Liver (tissue), 9 donors: ENCODE results near the gene THSD4. TPM values are rescaled to one million over a fixed set of nuclear protein-coding genes. Genes with fewer than 3 reads are reported as not detected.

Experiments
- DNase-seq: peaks from one replicate; pipeline ENCODE4 v3.0.0-alpha.2; 2017; ENCODE audit warnings: low spot score
- H3K27ac ChIP-seq, 2 donors: one replicate each; pipeline ENCODE4 v1.7.0; 2013; ENCODE audit warnings: inconsistent platforms in 2 of 2, low read length in 2 of 2, control low read depth in 1 of 2, low read depth in 1 of 2, mild to moderate bottlenecking in 1 of 2
- H3K27me3 ChIP-seq, 4 donors: one replicate each; pipeline versions ENCODE4 v1.6.1 to v1.7.0; 2013; ENCODE audit warnings: low read length in 3 of 4, inconsistent platforms in 1 of 4, mild to moderate bottlenecking in 1 of 4, moderate library complexity in 1 of 4; ENCODE audit not compliant: control insufficient read depth in 4 of 4, insufficient read depth in 4 of 4
- H3K36me3 ChIP-seq, 4 donors: one replicate each; pipeline versions ENCODE4 v1.6.1 to v1.7.0; 2013; ENCODE audit warnings: low read length in 3 of 4, mild to moderate bottlenecking in 3 of 4, low read depth in 1 of 4, moderate library complexity in 1 of 4; ENCODE audit not compliant: control insufficient read depth in 4 of 4, insufficient read depth in 3 of 4
- H3K4me1 ChIP-seq, 4 donors: one replicate each; pipeline versions ENCODE4 v1.6.1 to v1.7.0; 2013; ENCODE audit warnings: low read length in 3 of 4, mild to moderate bottlenecking in 3 of 4, moderate library complexity in 1 of 4; ENCODE audit not compliant: control insufficient read depth in 4 of 4, insufficient read depth in 4 of 4
- H3K4me3 ChIP-seq, 3 donors: one replicate each; pipeline versions ENCODE4 v1.6.1 to v1.7.0; 2013; ENCODE audit warnings: low read length in 3 of 3, control low read depth in 1 of 3, low read depth in 1 of 3, mild to moderate bottlenecking in 1 of 3
- H3K9ac ChIP-seq, 2 donors: one replicate each; pipeline ENCODE4 v1.7.0; 2013; ENCODE audit warnings: low read length in 2 of 2, mild to moderate bottlenecking in 2 of 2, moderate library complexity in 2 of 2, control low read depth in 1 of 2, low read depth in 1 of 2
- H3K9me3 ChIP-seq, 4 donors: one replicate each; pipeline versions ENCODE4 v1.6.1 to v1.7.0; 2013; ENCODE audit warnings: low read length in 3 of 4; ENCODE audit not compliant: control insufficient read depth in 4 of 4
- CTCF ChIP-seq: fragments of 150-350 bp; IDR thresholded peaks from 2 replicates; pipeline ENCODE4 v1.5.1; 2017; ENCODE audit warnings: improper control_type of control experiment, low read depth, low read length; ENCODE audit not compliant: missing input control
- EGR1 ChIP-seq, 2 donors: IDR thresholded peaks; 2 replicates each; pipeline ENCODE4 v1.6.1; 2016 to 2018; ENCODE audit warnings: antibody characterized with exemption in 2 of 2, low read depth in 2 of 2
- FOXA1 ChIP-seq: IDR thresholded peaks from 2 replicates; pipeline ENCODE4 v1.6.1; 2016; ENCODE audit warnings: antibody characterized with exemption
- FOXA2 ChIP-seq: IDR thresholded peaks from 2 replicates; pipeline ENCODE4 v1.6.1; 2016; ENCODE audit warnings: antibody characterized with exemption
- HNF4A ChIP-seq, 2 donors: conservative IDR thresholded peaks; 2 replicates each; pipeline ENCODE4 v1.6.1; 2016; ENCODE audit warnings: antibody characterized with exemption in 2 of 2, mild to moderate bottlenecking in 2 of 2
- HNF4G ChIP-seq: IDR thresholded peaks from 2 replicates; pipeline ENCODE4 v1.6.1; 2016; ENCODE audit warnings: antibody characterized with exemption
- JUND ChIP-seq, 2 donors: IDR thresholded peaks; 2 replicates each; pipeline ENCODE4 v1.6.1; 2016; ENCODE audit warnings: antibody characterized with exemption in 2 of 2
- MAX ChIP-seq: IDR thresholded peaks from 2 replicates; pipeline ENCODE4 v1.6.1; 2016; ENCODE audit warnings: antibody characterized with exemption
- NR2F2 ChIP-seq: IDR thresholded peaks from 2 replicates; pipeline ENCODE4 v1.6.1; 2016; ENCODE audit warnings: antibody characterized with exemption
- RAD21 ChIP-seq, 2 donors: IDR thresholded peaks; 2 replicates each; pipeline ENCODE4 v1.6.1; 2016; ENCODE audit warnings: antibody characterized with exemption in 2 of 2, mild to moderate bottlenecking in 2 of 2
- SP1 ChIP-seq: IDR thresholded peaks from 2 replicates; pipeline ENCODE4 v1.6.1; 2018; ENCODE audit warnings: antibody characterized with exemption, mild to moderate bottlenecking
- TAF1 ChIP-seq: conservative IDR thresholded peaks from 2 replicates; pipeline ENCODE4 v1.6.1; 2016; ENCODE audit warnings: antibody characterized with exemption, mild to moderate bottlenecking
- YY1 ChIP-seq: IDR thresholded peaks from 2 replicates; pipeline ENCODE4 v1.6.1; 2016; ENCODE audit warnings: antibody characterized with exemption, mild to moderate bottlenecking
- WGBS: extraction: QIAGEN DNeasy Blood & Tissue Kit; methylation state at CpG from one replicate; pipeline ENCODE4 v1.1.7; 2013; 5-methylcytosine and 5-hydroxymethylcytosine counted together
- polyA plus RNA-seq, 2 donors: library from polyadenylated mRNA; stranded (reverse) in 1 of 2; unstranded in 1 of 2; fragments of 200-250 nt in 1 of 2; fragments of >200 nt in 1 of 2; fragmentation: Nextera tagmentation in 1 of 2; extraction: Ambion mirVana in 1 of 2; gene quantifications; one replicate each; pipeline versions ENCODE4 v1.2.1 to v1.2.3, GENCODE V29; 2013 to 2015
- total RNA-seq, 2 donors: library from RNA; depleted of rRNA; stranded (reverse); fragments of >200 nt; gene quantifications; one replicate each; pipeline ENCODE4 v1.2.3, GENCODE V29; 2014
- TF ChIP-seq, protein P1 (sequence below): IDR thresholded peaks from 2 replicates; pipeline ENCODE4 v1.6.1; 2016; ENCODE audit warnings: antibody characterized with exemption, mild to moderate bottlenecking
- TF ChIP-seq, protein P2 (sequence below): IDR thresholded peaks from 2 replicates; pipeline ENCODE4 v1.6.1; 2016; ENCODE audit warnings: antibody characterized with exemption
- TF ChIP-seq, protein P3 (sequence below): IDR thresholded peaks from 2 replicates; pipeline ENCODE4 v1.6.1; 2016; ENCODE audit warnings: antibody characterized with exemption
- donor health status: healthy.
- donor health status: healthy.
- donor health status: healthy.
- donor health status: healthy.
- donor health status: healthy.

THSD4 gene
- total and polyA plus RNA-seq, 4 donors, result 0.23 to 11.5 (median 1.9) TPM

DNA sequence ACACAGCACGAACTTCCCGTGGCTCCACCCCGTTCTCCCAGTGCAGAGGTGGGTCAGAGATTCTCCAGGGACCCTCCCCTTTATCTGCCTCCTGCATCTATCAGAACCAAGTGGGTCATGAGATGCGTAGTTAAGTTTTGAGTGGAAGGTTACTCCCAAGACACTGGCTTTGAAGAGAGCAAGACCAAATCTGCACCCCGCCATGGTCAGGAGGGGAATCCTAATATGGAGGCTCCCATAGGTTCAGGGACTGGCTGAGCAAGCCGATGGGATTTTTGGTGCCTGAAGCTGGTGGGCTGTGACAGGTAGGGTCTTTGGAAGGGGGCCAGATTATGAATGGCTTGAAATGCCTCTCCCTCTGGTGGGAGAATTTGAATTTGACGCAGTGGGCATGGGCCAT, 488.1 kb downstream of the THSD4 start:
- H3K9me3 ChIP-seq, result no peaks in the 10 kb centered on the region
- 67% methylated on average over 7 of the region's 7 CpGs for WGBS
- no peaks in the 10 kb centered on the region for H3K27me3 ChIP-seq
- no peak overlapping the region for H3K9ac ChIP-seq
- no peak overlapping the region for H3K4me3 ChIP-seq
- H3K4me1 ChIP-seq, result no peaks in the 10 kb centered on the region
- no peak overlapping the region for H3K27ac ChIP-seq
- no peaks in the 10 kb centered on the region for H3K36me3 ChIP-seq
- TF ChIP-seq EGR1 (IDR thresholded peaks at IDR 0.05; ENCODE audit: low read depth in 2 of 2), result no peak
- no peak for TF ChIP-seq HNF4A (conservative IDR thresholded peaks at IDR 0.05)
- no peak for TF ChIP-seq YY1
- no peak for TF ChIP-seq NR2F2
- TF ChIP-seq, protein P1, sequence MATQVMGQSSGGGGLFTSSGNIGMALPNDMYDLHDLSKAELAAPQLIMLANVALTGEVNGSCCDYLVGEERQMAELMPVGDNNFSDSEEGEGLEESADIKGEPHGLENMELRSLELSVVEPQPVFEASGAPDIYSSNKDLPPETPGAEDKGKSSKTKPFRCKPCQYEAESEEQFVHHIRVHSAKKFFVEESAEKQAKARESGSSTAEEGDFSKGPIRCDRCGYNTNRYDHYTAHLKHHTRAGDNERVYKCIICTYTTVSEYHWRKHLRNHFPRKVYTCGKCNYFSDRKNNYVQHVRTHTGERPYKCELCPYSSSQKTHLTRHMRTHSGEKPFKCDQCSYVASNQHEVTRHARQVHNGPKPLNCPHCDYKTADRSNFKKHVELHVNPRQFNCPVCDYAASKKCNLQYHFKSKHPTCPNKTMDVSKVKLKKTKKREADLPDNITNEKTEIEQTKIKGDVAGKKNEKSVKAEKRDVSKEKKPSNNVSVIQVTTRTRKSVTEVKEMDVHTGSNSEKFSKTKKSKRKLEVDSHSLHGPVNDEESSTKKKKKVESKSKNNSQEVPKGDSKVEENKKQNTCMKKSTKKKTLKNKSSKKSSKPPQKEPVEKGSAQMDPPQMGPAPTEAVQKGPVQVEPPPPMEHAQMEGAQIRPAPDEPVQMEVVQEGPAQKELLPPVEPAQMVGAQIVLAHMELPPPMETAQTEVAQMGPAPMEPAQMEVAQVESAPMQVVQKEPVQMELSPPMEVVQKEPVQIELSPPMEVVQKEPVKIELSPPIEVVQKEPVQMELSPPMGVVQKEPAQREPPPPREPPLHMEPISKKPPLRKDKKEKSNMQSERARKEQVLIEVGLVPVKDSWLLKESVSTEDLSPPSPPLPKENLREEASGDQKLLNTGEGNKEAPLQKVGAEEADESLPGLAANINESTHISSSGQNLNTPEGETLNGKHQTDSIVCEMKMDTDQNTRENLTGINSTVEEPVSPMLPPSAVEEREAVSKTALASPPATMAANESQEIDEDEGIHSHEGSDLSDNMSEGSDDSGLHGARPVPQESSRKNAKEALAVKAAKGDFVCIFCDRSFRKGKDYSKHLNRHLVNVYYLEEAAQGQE, result no peak
- TF ChIP-seq CTCF, result no peak
- TF ChIP-seq, protein P2, sequence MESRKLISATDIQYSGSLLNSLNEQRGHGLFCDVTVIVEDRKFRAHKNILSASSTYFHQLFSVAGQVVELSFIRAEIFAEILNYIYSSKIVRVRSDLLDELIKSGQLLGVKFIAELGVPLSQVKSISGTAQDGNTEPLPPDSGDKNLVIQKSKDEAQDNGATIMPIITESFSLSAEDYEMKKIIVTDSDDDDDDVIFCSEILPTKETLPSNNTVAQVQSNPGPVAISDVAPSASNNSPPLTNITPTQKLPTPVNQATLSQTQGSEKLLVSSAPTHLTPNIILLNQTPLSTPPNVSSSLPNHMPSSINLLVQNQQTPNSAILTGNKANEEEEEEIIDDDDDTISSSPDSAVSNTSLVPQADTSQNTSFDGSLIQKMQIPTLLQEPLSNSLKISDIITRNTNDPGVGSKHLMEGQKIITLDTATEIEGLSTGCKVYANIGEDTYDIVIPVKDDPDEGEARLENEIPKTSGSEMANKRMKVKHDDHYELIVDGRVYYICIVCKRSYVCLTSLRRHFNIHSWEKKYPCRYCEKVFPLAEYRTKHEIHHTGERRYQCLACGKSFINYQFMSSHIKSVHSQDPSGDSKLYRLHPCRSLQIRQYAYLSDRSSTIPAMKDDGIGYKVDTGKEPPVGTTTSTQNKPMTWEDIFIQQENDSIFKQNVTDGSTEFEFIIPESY, result no peak
- TF ChIP-seq FOXA1, result no peak
- DNase-seq, result no peak

DNA sequence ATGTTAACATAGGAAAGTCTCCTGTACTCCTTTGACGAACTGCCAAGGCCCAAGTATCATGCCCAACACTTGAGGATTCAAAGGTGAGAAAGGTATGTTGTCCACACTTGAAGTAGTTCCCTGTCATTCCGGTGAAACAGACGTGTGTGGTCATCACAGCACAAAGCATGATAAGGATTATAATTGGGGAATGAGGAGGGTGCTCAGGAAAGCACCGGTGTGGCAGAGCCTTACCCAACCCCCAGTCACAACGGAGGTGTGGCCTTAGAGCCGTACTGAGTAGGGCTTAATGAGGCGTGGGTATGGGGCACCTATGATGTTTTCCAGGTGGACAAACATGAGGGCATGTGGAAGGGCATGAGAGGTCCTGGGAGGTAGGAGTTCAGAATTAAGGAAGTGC, 492.1 kb downstream of the THSD4 start:
- H3K4me3 ChIP-seq, result no peak overlapping the region
- no peak overlapping the region for H3K27ac ChIP-seq
- no peaks in the 10 kb centered on the region for H3K36me3 ChIP-seq
- no peak for DNase-seq
- H3K4me1 ChIP-seq, result peaks cover 0 to 20% (median 18%) of the 10 kb centered on the region in 4 donors
- no peaks in the 10 kb centered on the region for H3K27me3 ChIP-seq
- no peaks in the 10 kb centered on the region for H3K9me3 ChIP-seq
- no peak overlapping the region for H3K9ac ChIP-seq
- no peak for TF ChIP-seq HNF4A (conservative IDR thresholded peaks at IDR 0.05)
- no peak for TF ChIP-seq FOXA1
- TF ChIP-seq RAD21 (IDR thresholded peaks at IDR 0.05), result no peak
- TF ChIP-seq JUND (IDR thresholded peaks at IDR 0.05), result no peak
- TF ChIP-seq HNF4G, result no peak
- no peak for TF ChIP-seq TAF1
- TF ChIP-seq, protein P3, sequence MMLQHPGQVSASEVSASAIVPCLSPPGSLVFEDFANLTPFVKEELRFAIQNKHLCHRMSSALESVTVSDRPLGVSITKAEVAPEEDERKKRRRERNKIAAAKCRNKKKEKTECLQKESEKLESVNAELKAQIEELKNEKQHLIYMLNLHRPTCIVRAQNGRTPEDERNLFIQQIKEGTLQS, result no peak
- no peak for TF ChIP-seq EGR1 (IDR thresholded peaks at IDR 0.05; ENCODE audit: low read depth in 2 of 2)
- TF ChIP-seq, protein P2, result no peak
- no peak for TF ChIP-seq NR2F2
- no peak for TF ChIP-seq FOXA2
- TF ChIP-seq MAX, result no peak
- no peak for TF ChIP-seq CTCF
- no peak for TF ChIP-seq SP1
- WGBS, result 94% methylated on average over 7 of the region's 7 CpGs
